HG03439 (cell line): ENCODE measurements around the gene AHI1.

Experiments used
- ATAC-seq: cut with Tn5 transposase; IDR thresholded peaks from one replicate; pipeline ENCODE4 v1.9.1; 2021; ENCODE audit warnings: mild to moderate bottlenecking, moderate library complexity; ENCODE audit not compliant: unreplicated experiment

The AHI1 gene

GRCh38 chr6:135305684-135306083 is 191.9 kb downstream of the AHI1 start:
- no peak for ATAC-seq

- no peak for ATAC-seq
Measured at GRCh38 chr6:135304883-135305282, 192.7 kb downstream of the AHI1 start.

GRCh38 chr6:135301304-135301703 is 196.2 kb downstream of the AHI1 start:
- ATAC-seq = no peak

- ATAC-seq = no peak
Measured at GRCh38 chr6:135300576-135300975, 197.0 kb downstream of the AHI1 start.

GRCh38 chr6:135299256-135299655 is 198.3 kb downstream of the AHI1 start:
- ATAC-seq = no peak

- ATAC-seq = no peak
Measured at GRCh38 chr6:135298455-135298854, 199.1 kb downstream of the AHI1 start.

- no peak for ATAC-seq
Measured at GRCh38 chr6:135296715-135297114, 200.8 kb downstream of the AHI1 start.

GRCh38 chr6:135295085-135295484 is 202.5 kb downstream of the AHI1 start:
- ATAC-seq = no peak

GRCh38 chr6:135291288-135292076 is 206.1 kb downstream of the AHI1 start:
- no peak for ATAC-seq

GRCh38 chr6:135289816-135290215 is 207.7 kb downstream of the AHI1 start:
- no peak for ATAC-seq

- no peak for ATAC-seq
Measured at GRCh38 chr6:135286962-135287538, 210.5 kb downstream of the AHI1 start.

GRCh38 chr6:135285165-135285564 is 212.4 kb downstream of the AHI1 start:
- ATAC-seq = no peak

GRCh38 chr6:135283926-135284325 is 213.6 kb downstream of the AHI1 start:
- ATAC-seq = no peak

GRCh38 chr6:135282395-135282794 is 215.1 kb downstream of the AHI1 start:
- ATAC-seq = no peak

GRCh38 chr6:135281964-135282363 is 215.6 kb downstream of the AHI1 start:
- ATAC-seq = no peak

- ATAC-seq = no peak
Measured at GRCh38 chr6:135281227-135281626, 216.3 kb downstream of the AHI1 start.

GRCh38 chr6:135280375-135281136 is 217.0 kb downstream of the AHI1 start:
- no peak for ATAC-seq

- no peak for ATAC-seq
Measured at GRCh38 chr6:135277422-135277821, 220.1 kb downstream of the AHI1 start.

GRCh38 chr6:135274561-135275293 is 222.8 kb downstream of the AHI1 start:
- no peak for ATAC-seq

GRCh38 chr6:135271626-135272025 is 225.9 kb downstream of the AHI1 start:
- ATAC-seq = no peak
